Measurements from ENCODE around the gene FARP1. TPM values are rescaled to one million over a fixed set of nuclear protein-coding genes. Genes with fewer than 3 reads are reported as not detected.
A peak's percentile ranks its signal among the peaks of the same experiment; 100 is the strongest.

The FARP1 gene
- total RNA-seq, 1 experiment from 2014 or later, result 96.6 TPM

GRCh38 chr13:98468361-98468760, 325.5 kb downstream of the FARP1 start (continued):
- TF ChIP-seq NFE2L1 (CRISPR knock-in tag; IDR thresholded peaks at IDR 0.05) (no peak), USF2 (CRISPR knock-in tag; IDR thresholded peaks at IDR 0.05) (no peak), CBFB (CRISPR knock-in tag; IDR thresholded peaks at IDR 0.05; ENCODE audit: low read depth) (no peak)
- TF ChIP-seq, protein P1, sequence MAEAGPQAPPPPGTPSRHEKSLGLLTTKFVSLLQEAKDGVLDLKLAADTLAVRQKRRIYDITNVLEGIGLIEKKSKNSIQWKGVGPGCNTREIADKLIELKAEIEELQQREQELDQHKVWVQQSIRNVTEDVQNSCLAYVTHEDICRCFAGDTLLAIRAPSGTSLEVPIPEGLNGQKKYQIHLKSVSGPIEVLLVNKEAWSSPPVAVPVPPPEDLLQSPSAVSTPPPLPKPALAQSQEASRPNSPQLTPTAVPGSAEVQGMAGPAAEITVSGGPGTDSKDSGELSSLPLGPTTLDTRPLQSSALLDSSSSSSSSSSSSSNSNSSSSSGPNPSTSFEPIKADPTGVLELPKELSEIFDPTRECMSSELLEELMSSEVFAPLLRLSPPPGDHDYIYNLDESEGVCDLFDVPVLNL (CRISPR knock-in tag; IDR thresholded peaks at IDR 0.05; ENCODE audit: borderline replicate concordance, low read depth), result no peak

DNA sequence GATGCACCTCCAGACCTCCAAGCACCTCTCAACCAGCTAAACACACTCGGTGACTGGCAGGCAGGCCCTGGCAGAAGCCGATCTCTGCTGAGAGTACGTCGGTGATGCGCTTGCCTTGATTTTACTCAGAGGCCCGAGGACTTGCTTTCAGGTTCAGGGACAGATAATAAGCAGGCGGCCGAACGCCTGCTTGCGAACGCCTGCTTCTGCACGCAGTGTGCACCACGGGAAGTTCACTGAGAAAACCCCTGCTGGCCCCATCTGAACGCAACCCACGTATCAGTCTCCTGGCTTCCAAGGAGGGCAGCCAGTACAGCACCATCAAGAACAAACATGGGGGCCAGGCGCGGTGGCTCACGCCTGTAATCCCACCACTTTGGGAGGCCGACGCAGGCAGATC, 326.0 kb downstream of the FARP1 start:
- CTCF ChIA-PET, result interaction anchor here (0.9 to 4.6 kb wide), 5 partner anchors 14 to 204 kb away, joined by 3 to 30 read pairs (median 14); no protein-coding TSS in a partner anchor
- Mint-ChIP-seq H3K4me3 (no peak overlapping the region), H3K9me3 (no peaks in the 10 kb centered on the region)

More for the DNA sequence above, 326.0 kb downstream of the FARP1 start:
- Mint-ChIP-seq H3K27me3 (ENCODE audit: low read depth) (no peaks in the 10 kb centered on the region), H3K4me1 (peaks cover 11% of the 10 kb centered on the region), H3K27ac (peak overlapping the region; percentile 89), H3K36me3 (peaks cover 36% of the 10 kb centered on the region)
- DNase-seq (ENCODE audit: low spot score) (no peak), ATAC-seq (no peak)
- TF ChIP-seq FOXK1 (CRISPR knock-in tag; IDR thresholded peaks at IDR 0.05) (no peak), NR1H2 (CRISPR knock-in tag; IDR thresholded peaks at IDR 0.05) (no peak), ZNF138 (CRISPR knock-in tag; conservative IDR thresholded peaks at IDR 0.05) (no peak), FOXJ3 (CRISPR knock-in tag; IDR thresholded peaks at IDR 0.05; ENCODE audit: borderline replicate concordance) (no peak), SP1 (CRISPR knock-in tag; conservative IDR thresholded peaks at IDR 0.05) (no peak), CTCF (IDR thresholded peaks at IDR 0.05) (no peak), TEAD4 (CRISPR knock-in tag; IDR thresholded peaks at IDR 0.05) (no peak), ELF4 (CRISPR knock-in tag; IDR thresholded peaks at IDR 0.05; ENCODE audit: low read depth) (no peak), HMGA2 (CRISPR knock-in tag; IDR thresholded peaks at IDR 0.05) (no peak), ZNF396 (CRISPR knock-in tag; IDR thresholded peaks at IDR 0.05; ENCODE audit: borderline replicate concordance) (no peak), FOXP1 (CRISPR knock-in tag; IDR thresholded peaks at IDR 0.05; ENCODE audit: borderline replicate concordance) (no peak), PRRX2 (CRISPR knock-in tag; IDR thresholded peaks at IDR 0.05) (no peak), ZNF423 (CRISPR knock-in tag; IDR thresholded peaks at IDR 0.05) (no peak)
- TF ChIP-seq, protein P2, sequence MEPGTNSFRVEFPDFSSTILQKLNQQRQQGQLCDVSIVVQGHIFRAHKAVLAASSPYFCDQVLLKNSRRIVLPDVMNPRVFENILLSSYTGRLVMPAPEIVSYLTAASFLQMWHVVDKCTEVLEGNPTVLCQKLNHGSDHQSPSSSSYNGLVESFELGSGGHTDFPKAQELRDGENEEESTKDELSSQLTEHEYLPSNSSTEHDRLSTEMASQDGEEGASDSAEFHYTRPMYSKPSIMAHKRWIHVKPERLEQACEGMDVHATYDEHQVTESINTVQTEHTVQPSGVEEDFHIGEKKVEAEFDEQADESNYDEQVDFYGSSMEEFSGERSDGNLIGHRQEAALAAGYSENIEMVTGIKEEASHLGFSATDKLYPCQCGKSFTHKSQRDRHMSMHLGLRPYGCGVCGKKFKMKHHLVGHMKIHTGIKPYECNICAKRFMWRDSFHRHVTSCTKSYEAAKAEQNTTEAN (CRISPR knock-in tag; IDR thresholded peaks at IDR 0.05), result no peak
- TF ChIP-seq, protein P3, sequence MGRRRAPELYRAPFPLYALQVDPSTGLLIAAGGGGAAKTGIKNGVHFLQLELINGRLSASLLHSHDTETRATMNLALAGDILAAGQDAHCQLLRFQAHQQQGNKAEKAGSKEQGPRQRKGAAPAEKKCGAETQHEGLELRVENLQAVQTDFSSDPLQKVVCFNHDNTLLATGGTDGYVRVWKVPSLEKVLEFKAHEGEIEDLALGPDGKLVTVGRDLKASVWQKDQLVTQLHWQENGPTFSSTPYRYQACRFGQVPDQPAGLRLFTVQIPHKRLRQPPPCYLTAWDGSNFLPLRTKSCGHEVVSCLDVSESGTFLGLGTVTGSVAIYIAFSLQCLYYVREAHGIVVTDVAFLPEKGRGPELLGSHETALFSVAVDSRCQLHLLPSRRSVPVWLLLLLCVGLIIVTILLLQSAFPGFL (CRISPR knock-in tag; IDR thresholded peaks at IDR 0.05; ENCODE audit: borderline replicate concordance), result no peak
- TF ChIP-seq, protein P4, sequence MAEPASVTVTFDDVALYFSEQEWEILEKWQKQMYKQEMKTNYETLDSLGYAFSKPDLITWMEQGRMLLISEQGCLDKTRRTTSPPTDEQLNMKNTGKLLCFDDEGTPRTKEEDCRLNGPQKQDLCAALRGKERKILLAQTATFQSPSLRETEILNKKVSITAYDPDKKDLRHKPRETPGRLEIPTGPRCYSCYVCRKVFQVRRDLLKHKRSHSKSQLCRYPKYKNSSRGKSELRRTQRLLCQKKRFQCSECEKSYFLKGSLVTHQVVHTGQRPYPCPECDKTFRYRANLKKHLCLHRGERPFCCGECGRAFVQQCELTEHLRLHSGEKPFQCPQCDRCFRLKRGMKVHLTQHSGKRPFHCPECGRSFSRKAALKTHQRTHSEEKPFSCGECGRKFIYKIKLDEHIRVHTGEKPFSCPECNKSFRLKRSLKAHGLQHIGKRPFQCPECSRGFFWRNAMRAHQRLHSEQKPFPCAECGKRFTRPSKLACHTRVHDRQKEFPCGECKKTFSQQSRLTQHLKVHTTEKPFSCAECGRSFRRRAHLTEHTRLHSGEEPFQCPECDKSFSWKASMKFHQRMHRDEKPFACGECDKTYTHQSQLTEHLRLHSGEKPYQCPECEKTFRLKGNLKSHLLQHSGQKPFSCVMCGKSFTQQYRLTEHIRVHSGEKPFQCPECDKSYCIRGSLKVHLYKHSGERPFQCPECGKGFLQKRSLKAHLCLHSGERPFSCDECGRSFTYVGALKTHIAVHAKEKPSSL (CRISPR knock-in tag; conservative IDR thresholded peaks at IDR 0.05), result no peak
- TF ChIP-seq, protein P5, sequence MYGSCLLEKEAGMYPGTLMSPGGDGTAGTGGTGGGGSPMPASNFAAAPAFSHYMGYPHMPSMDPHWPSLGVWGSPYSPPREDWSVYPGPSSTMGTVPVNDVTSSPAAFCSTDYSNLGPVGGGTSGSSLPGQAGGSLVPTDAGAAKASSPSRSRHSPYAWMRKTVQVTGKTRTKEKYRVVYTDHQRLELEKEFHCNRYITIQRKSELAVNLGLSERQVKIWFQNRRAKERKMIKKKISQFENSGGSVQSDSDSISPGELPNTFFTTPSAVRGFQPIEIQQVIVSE (CRISPR knock-in tag; IDR thresholded peaks at IDR 0.05; ENCODE audit: borderline replicate concordance), result no peak
- TF ChIP-seq, protein P6, sequence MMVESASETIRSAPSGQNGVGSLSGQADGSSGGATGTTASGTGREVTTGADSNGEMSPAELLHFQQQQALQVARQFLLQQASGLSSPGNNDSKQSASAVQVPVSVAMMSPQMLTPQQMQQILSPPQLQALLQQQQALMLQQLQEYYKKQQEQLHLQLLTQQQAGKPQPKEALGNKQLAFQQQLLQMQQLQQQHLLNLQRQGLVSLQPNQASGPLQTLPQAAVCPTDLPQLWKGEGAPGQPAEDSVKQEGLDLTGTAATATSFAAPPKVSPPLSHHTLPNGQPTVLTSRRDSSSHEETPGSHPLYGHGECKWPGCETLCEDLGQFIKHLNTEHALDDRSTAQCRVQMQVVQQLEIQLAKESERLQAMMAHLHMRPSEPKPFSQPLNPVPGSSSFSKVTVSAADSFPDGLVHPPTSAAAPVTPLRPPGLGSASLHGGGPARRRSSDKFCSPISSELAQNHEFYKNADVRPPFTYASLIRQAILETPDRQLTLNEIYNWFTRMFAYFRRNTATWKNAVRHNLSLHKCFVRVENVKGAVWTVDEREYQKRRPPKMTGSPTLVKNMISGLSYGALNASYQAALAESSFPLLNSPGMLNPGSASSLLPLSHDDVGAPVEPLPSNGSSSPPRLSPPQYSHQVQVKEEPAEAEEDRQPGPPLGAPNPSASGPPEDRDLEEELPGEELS (CRISPR knock-in tag; IDR thresholded peaks at IDR 0.05), result no peak
- POLR2A ChIA-PET, result no interaction called here

Measured in WTC11 (cell line).